ENCODE results near the gene ITGA1. TPM values are rescaled to one million over a fixed set of nuclear protein-coding genes. Genes with fewer than 3 reads are reported as not detected.

Gene ITGA1
- total and polyA plus RNA-seq, 2 of the 13 experiments (the other 11 are each of a cell fraction or from before 2014, with no cell fraction given) = 23.1 to 28.6 TPM

GRCh38 chr5:53001541-53001940 is 213.8 kb downstream of the ITGA1 start (continued):
- TF ChIP-seq ZBTB4 (CRISPR knock-in tag; IDR thresholded peaks at IDR 0.05; ENCODE audit: borderline replicate concordance) (no peak), ZNF225 (CRISPR knock-in tag; IDR thresholded peaks at IDR 0.05) (no peak), ZNF710 (CRISPR knock-in tag; IDR thresholded peaks at IDR 0.05; ENCODE audit: borderline replicate concordance) (peak; percentile 47; the same call in 1 of the 2 replicates), RARA (CRISPR knock-in tag; IDR thresholded peaks at IDR 0.05) (peak; percentile 82), HNF4A (CRISPR knock-in tag; IDR thresholded peaks at IDR 0.05) (peak; percentile 51), FOXA1 (IDR thresholded peaks at IDR 0.05) (no peak), FOXA1 (CRISPR knock-in tag; IDR thresholded peaks at IDR 0.05) (no peak), ZHX1 (CRISPR knock-in tag; IDR thresholded peaks at IDR 0.05; ENCODE audit: low read depth) (no peak), MXD3 (CRISPR knock-in tag; IDR thresholded peaks at IDR 0.05) (no peak), PAXIP1 (CRISPR knock-in tag; conservative IDR thresholded peaks at IDR 0.05) (peak; percentile 62), SMAD9 (CRISPR knock-in tag; IDR thresholded peaks at IDR 0.05) (no peak), SIX1 (CRISPR knock-in tag; IDR thresholded peaks at IDR 0.05; ENCODE audit: borderline replicate concordance) (peak; percentile 63; the same call in 1 of the 2 replicates), FOXP1 (IDR thresholded peaks at IDR 0.05) (no peak), FOXP1 (CRISPR knock-in tag; IDR thresholded peaks at IDR 0.05) (peak; percentile 39; the same call in 1 of the 2 replicates), POLR2G (IDR thresholded peaks at IDR 0.05; ENCODE audit: low read depth, low read length) (0 out of 2 replicates have a peak, but pooled peaks have one; percentile 25), BCL6 (CRISPR knock-in tag; IDR thresholded peaks at IDR 0.05) (peak; percentile 89), E2F1 (CRISPR knock-in tag; IDR thresholded peaks at IDR 0.05) (no peak), RCOR2 (CRISPR knock-in tag; IDR thresholded peaks at IDR 0.05) (peak; percentile 59; the same call in 1 of the 2 replicates)

All from HepG2 (cell line).